Fibroblast of lung (primary cell): ENCODE measurements around the gene PPP1R9A. TPM values are rescaled to one million over a fixed set of nuclear protein-coding genes. Genes with fewer than 3 reads are reported as not detected.

Source experiments
- DNase-seq, 2 donors: peaks; one replicate each; pipeline versions ENCODE4 v3.0.0 to v3.0.0-alpha.2; 2010; ENCODE audit warnings: low read depth in 2 of 2
- H2AFZ ChIP-seq: 2 replicates; pipeline ENCODE4 v1.5.1; 2012; ENCODE audit warnings: low read length, control low read depth, inconsistent platforms
- H3K27ac ChIP-seq: 2 replicates; pipeline ENCODE4 v1.5.1; 2011; ENCODE audit warnings: low read length, control low read depth; ENCODE audit not compliant: insufficient read depth
- H3K27me3 ChIP-seq: 2 replicates; pipeline ENCODE4 v1.5.1; 2011; ENCODE audit warnings: mild to moderate bottlenecking, low read length; ENCODE audit not compliant: control insufficient read depth, insufficient read depth
- H3K36me3 ChIP-seq: 2 replicates; pipeline ENCODE4 v1.5.1; 2011; ENCODE audit warnings: low read length; ENCODE audit not compliant: control insufficient read depth, insufficient read depth
- H3K4me1 ChIP-seq: 2 replicates; pipeline ENCODE4 v1.5.1; 2011; ENCODE audit warnings: low read length; ENCODE audit not compliant: control insufficient read depth, insufficient read depth; ENCODE audit errors: extremely low read depth
- H3K4me2 ChIP-seq: 2 replicates; pipeline ENCODE4 v1.5.1; 2011; ENCODE audit warnings: low read length, control low read depth; ENCODE audit not compliant: insufficient read depth; ENCODE audit errors: extremely low read depth
- H3K4me3 ChIP-seq, 4 experiments: fragments of 200-600 bp in 1 of 4; sonication (generic) in 1 of 4; replicated peaks in 1 of 4; 2 replicates each; pipeline ENCODE4 v1.5.1; 2011 to 2016; ENCODE audit warnings: low read length in 4 of 4, low read depth in 3 of 4, mild to moderate bottlenecking in 3 of 4, control low read depth in 2 of 4, inconsistent platforms in 1 of 4, mixed read lengths in 1 of 4; ENCODE audit not compliant: insufficient read depth in 1 of 4; ENCODE audit errors: control extremely low read depth in 1 of 4
- H3K79me2 ChIP-seq: 2 replicates; pipeline ENCODE4 v1.5.1; 2012; ENCODE audit warnings: mild to moderate bottlenecking, low read length, inconsistent platforms; ENCODE audit not compliant: control insufficient read depth, insufficient read depth
- H3K9ac ChIP-seq: 2 replicates; pipeline ENCODE4 v1.5.1; 2011; ENCODE audit warnings: mild to moderate bottlenecking, low read length, control low read depth; ENCODE audit not compliant: insufficient read depth
- H3K9me3 ChIP-seq: 2 replicates; pipeline ENCODE4 v1.5.1; 2012; ENCODE audit warnings: low read depth, low read length; ENCODE audit not compliant: control insufficient read depth, insufficient read depth
- H4K20me1 ChIP-seq: 2 replicates; pipeline ENCODE4 v1.5.1; 2011; ENCODE audit warnings: low read length; ENCODE audit not compliant: control insufficient read depth, insufficient read depth; ENCODE audit errors: extremely low read depth
- EZH2 ChIP-seq: IDR thresholded peaks from 2 replicates; pipeline ENCODE4 v1.5.1; 2012; ENCODE audit warnings: low read length, control low read depth, mild to moderate bottlenecking; ENCODE audit errors: missing control alignments
- polyA plus RNA-seq, 2 donors: library from polyadenylated mRNA; depleted of rRNA in 1 of 2; stranded (reverse) in 1 of 2; unstranded in 1 of 2; fragments of >200 nt; gene quantifications; 2 replicates each; pipeline ENCODE4 v1.2.1, GENCODE V29; 2011 to 2012; ENCODE audit warnings: missing spikeins in 1 of 2
- total RNA-seq: library from RNA; depleted of rRNA; stranded (reverse); fragments of >200 nt; gene quantifications from 2 replicates; pipeline ENCODE4 v1.2.1, GENCODE V29; 2014
- TF ChIP-seq, protein P1 (sequence below), 2 donors: IDR thresholded peaks in 1 of 2; conservative IDR thresholded peaks in 1 of 2; 1 replicate in 1 of 2; 2 replicates in 1 of 2; pipeline ENCODE4 v1.5.1; 2011 to 2012; ENCODE audit warnings: low read length in 2 of 2, control low read depth in 1 of 2, inconsistent platforms in 1 of 2, low read depth in 1 of 2, mild to moderate bottlenecking in 1 of 2

PPP1R9A gene
- total and polyA plus RNA-seq, 2 donors (not counting 1 experiment from before 2014, with no cell fraction given), result 0.68 to 3.3 TPM

- Histone ChIP-seq H3K36me3 (no peaks in the 10 kb centered on the region), H3K4me1 (no peaks in the 10 kb centered on the region), H3K4me3 (no peak overlapping the region), H3K9ac (no peak overlapping the region), H4K20me1 (no peaks in the 10 kb centered on the region), H3K27me3 (no peaks in the 10 kb centered on the region), H3K79me2 (no peaks in the 10 kb centered on the region), H3K27ac (no peak overlapping the region), H3K9me3 (no peaks in the 10 kb centered on the region), H3K4me2 (no peak overlapping the region), H2AFZ (no peak overlapping the region)
- DNase-seq, result no peak
- TF ChIP-seq, protein P1, sequence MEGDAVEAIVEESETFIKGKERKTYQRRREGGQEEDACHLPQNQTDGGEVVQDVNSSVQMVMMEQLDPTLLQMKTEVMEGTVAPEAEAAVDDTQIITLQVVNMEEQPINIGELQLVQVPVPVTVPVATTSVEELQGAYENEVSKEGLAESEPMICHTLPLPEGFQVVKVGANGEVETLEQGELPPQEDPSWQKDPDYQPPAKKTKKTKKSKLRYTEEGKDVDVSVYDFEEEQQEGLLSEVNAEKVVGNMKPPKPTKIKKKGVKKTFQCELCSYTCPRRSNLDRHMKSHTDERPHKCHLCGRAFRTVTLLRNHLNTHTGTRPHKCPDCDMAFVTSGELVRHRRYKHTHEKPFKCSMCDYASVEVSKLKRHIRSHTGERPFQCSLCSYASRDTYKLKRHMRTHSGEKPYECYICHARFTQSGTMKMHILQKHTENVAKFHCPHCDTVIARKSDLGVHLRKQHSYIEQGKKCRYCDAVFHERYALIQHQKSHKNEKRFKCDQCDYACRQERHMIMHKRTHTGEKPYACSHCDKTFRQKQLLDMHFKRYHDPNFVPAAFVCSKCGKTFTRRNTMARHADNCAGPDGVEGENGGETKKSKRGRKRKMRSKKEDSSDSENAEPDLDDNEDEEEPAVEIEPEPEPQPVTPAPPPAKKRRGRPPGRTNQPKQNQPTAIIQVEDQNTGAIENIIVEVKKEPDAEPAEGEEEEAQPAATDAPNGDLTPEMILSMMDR (conservative IDR thresholded peaks at IDR 0.05 in 1 of 2, IDR thresholded peaks at IDR 0.05 in 1 of 2; ENCODE audit: low read depth in 1 of 2, low read length in 2 of 2), result no peak
- TF ChIP-seq EZH2, result no peak
Observed at GRCh38 chr7:95097291-95097690, 189.9 kb downstream of the PPP1R9A start.

GRCh38 chr7:95097851-95098250 lies 190.5 kb downstream of the PPP1R9A start:
- Histone ChIP-seq H3K9me3 (no peaks in the 10 kb centered on the region), H3K79me2 (no peaks in the 10 kb centered on the region), H3K9ac (no peak overlapping the region), H3K4me3 (no peak overlapping the region), H3K4me1 (no peaks in the 10 kb centered on the region), H3K36me3 (no peaks in the 10 kb centered on the region), H3K27ac (no peak overlapping the region), H3K4me2 (no peak overlapping the region), H2AFZ (no peak overlapping the region), H4K20me1 (no peaks in the 10 kb centered on the region), H3K27me3 (no peaks in the 10 kb centered on the region)
- DNase-seq, result no peak
- TF ChIP-seq, protein P1 (conservative IDR thresholded peaks at IDR 0.05 in 1 of 2, IDR thresholded peaks at IDR 0.05 in 1 of 2; ENCODE audit: low read depth in 1 of 2, low read length in 2 of 2), result no peak
- TF ChIP-seq EZH2, result no peak

- DNase-seq, result peak in 1 of 2 donors; percentile 4
- Histone ChIP-seq H3K4me2 (no peak overlapping the region), H3K4me3 (no peak overlapping the region), H3K27ac (no peak overlapping the region), H3K9me3 (no peaks in the 10 kb centered on the region), H3K9ac (no peak overlapping the region), H3K79me2 (no peaks in the 10 kb centered on the region), H3K36me3 (no peaks in the 10 kb centered on the region), H2AFZ (no peak overlapping the region), H4K20me1 (no peaks in the 10 kb centered on the region), H3K4me1 (no peaks in the 10 kb centered on the region), H3K27me3 (no peaks in the 10 kb centered on the region)
- TF ChIP-seq, protein P1 (conservative IDR thresholded peaks at IDR 0.05 in 1 of 2, IDR thresholded peaks at IDR 0.05 in 1 of 2; ENCODE audit: low read depth in 1 of 2, low read length in 2 of 2), result no peak
- TF ChIP-seq EZH2, result no peak
Observed at GRCh38 chr7:95099106-95099505, 191.7 kb downstream of the PPP1R9A start.
